ENCODE measurements around the gene TREX2. TPM values are rescaled to one million over a fixed set of nuclear protein-coding genes. Genes with fewer than 3 reads are reported as not detected.
A peak's percentile ranks its signal among the peaks of the same experiment; 100 is the strongest.

TREX2 gene
- total RNA-seq, 4 donors from 2014 or later = 19.3 to 62.6 (median 50.7) TPM

DNA sequence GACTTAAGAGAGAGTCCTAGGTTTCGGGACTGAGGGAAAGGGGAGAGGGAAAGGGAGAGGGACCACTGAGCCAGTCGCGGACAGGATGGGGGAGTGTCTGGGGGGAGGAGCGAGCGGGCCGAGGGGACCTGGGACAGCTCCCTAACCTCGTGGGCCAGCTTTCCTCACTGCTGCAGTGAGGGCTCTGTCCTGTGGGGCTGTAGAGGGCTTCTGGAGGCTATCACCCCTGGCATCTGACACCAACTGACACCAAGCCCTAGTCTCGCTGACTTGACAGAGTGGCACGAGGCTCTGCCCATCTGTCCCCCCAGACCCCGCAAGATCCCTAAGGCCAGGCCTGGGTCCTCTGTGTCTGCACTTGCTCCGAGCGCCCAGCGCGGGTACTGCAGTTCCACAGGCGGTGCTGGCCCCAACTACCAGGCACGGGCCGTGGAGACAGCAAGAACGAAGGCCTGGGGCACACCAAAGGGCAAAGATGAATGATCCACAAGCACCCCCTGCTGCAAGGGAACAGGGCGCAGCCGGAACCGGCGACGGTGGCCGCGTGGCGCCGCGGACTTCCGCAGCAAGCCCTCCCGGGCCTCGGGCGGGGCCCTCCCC lies 24.1 kb upstream of the TREX2 start:
- H3K27ac ChIP-seq = peak overlapping the region; percentile 62
- WGBS = 33% methylated on average over 15 of the region's 32 CpGs
- H3K27me3 ChIP-seq = no peaks in the 10 kb centered on the region
- DNase-seq (ENCODE audit: low spot score in 2 of 2) = no peak
- TF ChIP-seq POLR2AphosphoS5 (IDR thresholded peaks at IDR 0.05) = no peak
- no peak for TF ChIP-seq EP300 (IDR thresholded peaks at IDR 0.05)
- TF ChIP-seq POLR2A (IDR thresholded peaks at IDR 0.05) = no peak
- no peak for TF ChIP-seq CTCF (IDR thresholded peaks at IDR 0.05)
- H3K36me3 ChIP-seq = no peaks in the 10 kb centered on the region
- H3K9me3 ChIP-seq = no peaks in the 10 kb centered on the region
- peak overlapping the region; percentile 56 for H3K4me3 ChIP-seq
- peaks cover 19% of the 10 kb centered on the region for H3K4me1 ChIP-seq

DNA sequence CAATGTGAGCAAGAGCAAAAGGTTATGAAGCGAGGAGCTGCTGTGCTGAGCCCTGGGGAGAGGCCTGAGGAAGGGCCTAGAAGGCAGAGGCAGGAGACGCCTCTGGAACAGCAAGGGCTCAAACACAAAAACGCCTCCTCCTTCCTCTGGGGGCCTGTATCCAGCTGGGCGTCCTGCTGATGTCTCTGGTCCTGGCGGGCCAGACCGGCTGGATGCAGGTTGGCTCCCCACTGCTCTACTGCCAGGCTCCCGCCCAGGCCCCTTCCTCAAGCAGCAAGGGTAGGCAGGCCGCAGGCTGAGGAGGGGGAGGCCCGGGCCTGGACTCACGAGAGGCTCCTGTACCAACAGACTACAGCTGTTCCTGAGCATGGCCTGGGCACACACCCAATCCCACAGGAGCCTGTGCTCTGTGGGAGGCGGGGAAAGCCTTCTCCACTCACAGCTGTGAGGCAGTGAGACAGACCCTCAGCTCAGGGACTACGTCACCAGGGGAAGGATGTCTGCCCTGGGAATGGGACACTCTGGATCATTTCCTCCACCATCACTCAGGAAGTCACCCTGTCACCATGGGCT lies 22.2 kb upstream of the TREX2 start:
- no peak overlapping the region for H3K27ac ChIP-seq
- peaks cover 3% of the 10 kb centered on the region for H3K36me3 ChIP-seq
- no peaks in the 10 kb centered on the region for H3K9me3 ChIP-seq
- 80% methylated on average over 9 of the region's 12 CpGs for WGBS
- no peak overlapping the region for H3K4me3 ChIP-seq
- TF ChIP-seq CTCF (IDR thresholded peaks at IDR 0.05) (no peak), POLR2AphosphoS5 (IDR thresholded peaks at IDR 0.05) (no peak), EP300 (IDR thresholded peaks at IDR 0.05) (no peak), POLR2A (IDR thresholded peaks at IDR 0.05) (no peak)
- H3K4me1 ChIP-seq = peaks cover 12% of the 10 kb centered on the region
- no peak for DNase-seq (ENCODE audit: low spot score in 2 of 2)
- H3K27me3 ChIP-seq = no peaks in the 10 kb centered on the region

DNA sequence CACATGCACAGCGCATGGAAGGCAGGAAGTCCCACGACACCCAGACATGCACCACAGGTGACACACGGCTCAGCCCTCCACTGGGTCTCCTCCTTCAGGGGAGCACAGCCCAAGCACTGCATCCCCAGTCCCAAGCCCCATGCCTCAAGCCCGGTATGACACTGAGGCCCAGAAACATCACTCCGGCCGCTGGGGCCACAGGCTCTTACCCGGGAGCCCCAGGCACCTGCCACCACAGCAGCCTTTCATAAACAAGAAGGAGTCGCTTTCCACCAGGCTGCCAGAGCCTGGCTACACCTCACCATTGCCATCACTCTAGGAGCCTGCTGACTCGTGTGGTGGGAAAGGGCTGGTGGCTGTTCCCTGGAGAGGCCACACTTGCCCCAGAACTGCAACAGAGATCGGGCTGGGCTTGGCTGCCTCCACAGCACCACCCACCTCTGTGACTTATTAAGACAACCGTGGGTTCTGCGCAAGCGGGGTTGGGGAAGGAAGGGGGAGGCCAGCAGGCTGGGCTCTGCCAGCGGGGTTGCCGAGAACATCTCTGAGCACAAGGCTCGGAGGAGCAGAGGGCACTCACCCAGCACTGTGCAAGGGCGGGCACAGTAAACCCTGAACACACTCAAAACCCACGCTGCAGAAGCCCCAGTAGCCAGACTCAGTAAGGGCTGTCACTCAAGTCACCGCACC lies 20.0 kb upstream of the TREX2 start:
- no peak for DNase-seq (ENCODE audit: low spot score in 2 of 2)
- no peaks in the 10 kb centered on the region for H3K27me3 ChIP-seq
- no peak overlapping the region for H3K27ac ChIP-seq
- H3K4me1 ChIP-seq = peaks cover 12% of the 10 kb centered on the region
- 85% methylated on average over 11 of the region's 19 CpGs for WGBS
- H3K9me3 ChIP-seq = no peaks in the 10 kb centered on the region
- H3K36me3 ChIP-seq = peaks cover 3% of the 10 kb centered on the region
- TF ChIP-seq CTCF (IDR thresholded peaks at IDR 0.05) (no peak), POLR2A (IDR thresholded peaks at IDR 0.05) (no peak), EP300 (IDR thresholded peaks at IDR 0.05) (no peak), POLR2AphosphoS5 (IDR thresholded peaks at IDR 0.05) (no peak)
- no peak overlapping the region for H3K4me3 ChIP-seq

DNA sequence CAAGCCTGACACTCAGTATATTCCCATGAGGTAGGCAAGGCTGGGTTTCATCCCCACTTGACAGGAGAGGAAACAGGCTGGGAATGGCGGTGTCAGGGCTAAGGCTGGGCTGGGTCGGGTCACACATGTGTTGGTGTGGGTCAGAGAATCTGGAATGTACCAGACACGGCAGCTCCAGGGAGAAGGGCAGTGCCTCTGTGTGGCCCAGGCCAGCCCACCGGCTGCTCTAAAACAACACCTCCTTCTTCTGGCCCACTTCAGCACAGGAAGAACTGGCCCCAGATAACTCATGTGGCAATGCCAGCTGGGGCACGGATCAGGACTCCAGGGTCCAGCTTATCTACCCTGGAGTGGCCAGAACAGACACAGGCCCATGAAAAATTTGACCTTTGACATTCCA lies 18.3 kb upstream of the TREX2 start:
- no peaks in the 10 kb centered on the region for H3K27me3 ChIP-seq
- peaks cover 3% of the 10 kb centered on the region for H3K4me1 ChIP-seq
- peaks cover 3% of the 10 kb centered on the region for H3K36me3 ChIP-seq
- H3K4me3 ChIP-seq = no peak overlapping the region
- no peak overlapping the region for H3K27ac ChIP-seq
- 86% methylated on average over 5 of the region's 5 CpGs for WGBS
- H3K9me3 ChIP-seq = no peaks in the 10 kb centered on the region
- DNase-seq (ENCODE audit: low spot score in 2 of 2) = no peak
- TF ChIP-seq POLR2AphosphoS5 (IDR thresholded peaks at IDR 0.05) = no peak
- TF ChIP-seq CTCF (IDR thresholded peaks at IDR 0.05) = no peak
- TF ChIP-seq EP300 (IDR thresholded peaks at IDR 0.05) = no peak

DNA sequence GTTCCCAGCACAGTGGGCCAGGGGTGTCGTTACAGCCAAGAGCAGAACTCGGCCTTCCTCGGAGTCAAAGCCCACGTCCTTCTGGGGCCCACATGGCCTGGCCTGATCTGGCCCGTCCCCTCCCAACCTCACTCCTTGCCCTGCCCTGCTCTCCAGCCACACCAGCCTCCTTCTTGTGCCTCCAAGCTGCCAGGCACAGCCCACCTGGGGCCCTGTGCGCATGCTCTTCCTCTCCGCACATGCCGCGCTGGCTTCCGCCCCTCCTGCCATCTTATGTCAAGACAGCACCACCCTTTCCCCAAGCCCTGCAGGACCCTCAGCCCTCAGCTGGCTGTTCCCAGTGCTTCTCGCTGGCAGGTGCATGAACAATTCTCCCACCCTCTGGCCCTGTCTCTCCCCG lies 17.7 kb upstream of the TREX2 start:
- WGBS = 87% methylated on average over 12 of the region's 12 CpGs
- H3K9me3 ChIP-seq = no peaks in the 10 kb centered on the region
- DNase-seq (ENCODE audit: low spot score in 2 of 2) = no peak
- no peaks in the 10 kb centered on the region for H3K27me3 ChIP-seq
- H3K36me3 ChIP-seq = peaks cover 3% of the 10 kb centered on the region
- H3K4me3 ChIP-seq = no peak overlapping the region
- no peaks in the 10 kb centered on the region for H3K4me1 ChIP-seq
- H3K27ac ChIP-seq = no peak overlapping the region
- TF ChIP-seq CTCF (IDR thresholded peaks at IDR 0.05) = no peak
- TF ChIP-seq EP300 (IDR thresholded peaks at IDR 0.05) = no peak
- TF ChIP-seq POLR2A (IDR thresholded peaks at IDR 0.05) = no peak
- TF ChIP-seq POLR2AphosphoS5 (IDR thresholded peaks at IDR 0.05) = no peak
